GM13977 (cell line): ENCODE data around the gene STAT3.

Experiments
- DNase-seq: peaks from one replicate; pipeline ENCODE4 v3.0.0; 2012; ENCODE audit warnings: low spot score
- in situ Hi-C: fragments of 300-500 bp; cut with MboI; formaldehyde crosslinking; loops from one replicate; pipeline ENCODE4 v1.12.0; 2022; ENCODE audit warnings: low sequenced_read_pairs, low pct_unique_long_range_greater_than_20kb, mixed read lengths, inconsistent platforms; ENCODE audit not compliant: unreplicated experiment
- TF ChIP-seq, protein P1 (sequence below): IDR thresholded peaks from 2 replicates; pipeline ENCODE4 v1.5.1; 2012; ENCODE audit warnings: mild to moderate bottlenecking, control low read depth; ENCODE audit not compliant: insufficient read depth; ENCODE audit errors: extremely low read depth, missing control alignments

The STAT3 gene

DNA sequence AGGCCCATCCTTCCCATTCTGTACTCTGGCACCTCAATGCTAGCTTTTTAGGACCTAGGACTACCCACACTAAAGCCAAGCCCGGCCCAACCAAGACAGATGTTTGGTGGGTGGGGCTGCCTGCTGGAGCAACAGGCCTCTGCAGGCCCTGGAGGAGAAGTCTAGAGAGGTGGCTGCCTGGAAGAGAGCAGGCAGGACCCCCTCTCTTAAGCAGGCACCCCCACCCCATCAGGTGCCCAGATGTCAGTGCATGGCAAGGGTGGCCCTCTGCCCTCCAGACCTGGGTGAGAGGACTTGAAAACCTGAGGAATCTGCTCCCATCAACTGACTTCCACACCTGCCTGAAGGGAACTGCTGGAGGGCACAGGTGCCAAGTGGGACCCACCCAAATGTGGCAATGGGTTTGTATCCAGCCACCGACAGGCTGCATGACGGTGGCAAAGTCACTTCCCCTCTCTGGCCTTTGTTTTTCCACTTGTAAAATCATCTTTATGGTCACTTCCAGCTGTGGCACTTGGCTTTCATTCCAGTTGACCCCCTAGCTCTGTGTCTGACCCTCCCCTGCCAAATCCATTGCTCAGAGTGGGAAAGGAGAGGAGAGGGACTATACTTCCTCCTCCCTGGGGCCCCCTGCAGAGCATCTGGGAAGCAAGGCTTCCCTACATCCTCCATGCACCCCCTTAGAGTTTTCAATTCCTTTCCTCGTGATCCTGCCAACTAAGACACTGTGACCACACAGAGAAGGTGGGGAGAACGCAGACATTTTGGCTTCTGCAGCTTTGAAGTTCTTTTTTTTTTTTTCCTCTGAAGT lies 101.6 kb downstream of the STAT3 start:
- in situ Hi-C loops, result no loop called here
- TF ChIP-seq, protein P1, sequence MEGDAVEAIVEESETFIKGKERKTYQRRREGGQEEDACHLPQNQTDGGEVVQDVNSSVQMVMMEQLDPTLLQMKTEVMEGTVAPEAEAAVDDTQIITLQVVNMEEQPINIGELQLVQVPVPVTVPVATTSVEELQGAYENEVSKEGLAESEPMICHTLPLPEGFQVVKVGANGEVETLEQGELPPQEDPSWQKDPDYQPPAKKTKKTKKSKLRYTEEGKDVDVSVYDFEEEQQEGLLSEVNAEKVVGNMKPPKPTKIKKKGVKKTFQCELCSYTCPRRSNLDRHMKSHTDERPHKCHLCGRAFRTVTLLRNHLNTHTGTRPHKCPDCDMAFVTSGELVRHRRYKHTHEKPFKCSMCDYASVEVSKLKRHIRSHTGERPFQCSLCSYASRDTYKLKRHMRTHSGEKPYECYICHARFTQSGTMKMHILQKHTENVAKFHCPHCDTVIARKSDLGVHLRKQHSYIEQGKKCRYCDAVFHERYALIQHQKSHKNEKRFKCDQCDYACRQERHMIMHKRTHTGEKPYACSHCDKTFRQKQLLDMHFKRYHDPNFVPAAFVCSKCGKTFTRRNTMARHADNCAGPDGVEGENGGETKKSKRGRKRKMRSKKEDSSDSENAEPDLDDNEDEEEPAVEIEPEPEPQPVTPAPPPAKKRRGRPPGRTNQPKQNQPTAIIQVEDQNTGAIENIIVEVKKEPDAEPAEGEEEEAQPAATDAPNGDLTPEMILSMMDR, result no peak
- DNase-seq, result no peak

DNA sequence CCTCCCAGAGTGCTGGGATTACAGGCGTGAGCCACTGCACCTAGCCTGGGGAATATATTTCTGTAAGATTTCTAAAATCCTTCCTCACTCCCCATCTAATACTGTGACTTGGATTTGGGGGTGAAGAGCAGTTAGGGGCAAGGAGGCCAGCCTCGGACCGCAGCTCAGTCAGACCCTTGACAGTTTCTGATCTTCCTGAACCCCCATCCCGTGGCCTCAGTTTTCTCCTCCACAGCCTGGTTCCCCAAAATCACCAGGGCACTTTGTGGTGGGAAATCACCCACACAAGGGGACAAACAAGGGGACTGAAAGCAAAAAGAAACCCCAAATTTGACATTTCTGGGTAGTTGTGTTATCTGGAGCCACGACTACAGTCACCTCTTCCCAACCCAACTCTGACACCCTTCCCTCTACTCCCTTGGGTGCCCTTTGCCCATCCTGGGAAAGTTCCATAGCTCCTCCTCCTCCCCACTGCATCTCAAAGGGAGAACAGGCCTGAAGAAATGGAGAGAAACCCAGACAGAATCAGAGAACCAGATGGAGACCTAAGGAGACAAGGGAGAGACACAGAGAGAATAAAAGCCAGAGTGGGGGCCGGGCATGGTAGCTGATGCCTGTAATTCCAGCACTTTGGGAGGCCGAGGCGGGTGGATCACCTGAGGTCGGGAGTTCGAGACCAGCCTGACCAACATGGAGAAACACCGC lies 102.7 kb downstream of the STAT3 start:
- in situ Hi-C loops, result no loop called here
- TF ChIP-seq, protein P1, result no peak
- no peak for DNase-seq

DNA sequence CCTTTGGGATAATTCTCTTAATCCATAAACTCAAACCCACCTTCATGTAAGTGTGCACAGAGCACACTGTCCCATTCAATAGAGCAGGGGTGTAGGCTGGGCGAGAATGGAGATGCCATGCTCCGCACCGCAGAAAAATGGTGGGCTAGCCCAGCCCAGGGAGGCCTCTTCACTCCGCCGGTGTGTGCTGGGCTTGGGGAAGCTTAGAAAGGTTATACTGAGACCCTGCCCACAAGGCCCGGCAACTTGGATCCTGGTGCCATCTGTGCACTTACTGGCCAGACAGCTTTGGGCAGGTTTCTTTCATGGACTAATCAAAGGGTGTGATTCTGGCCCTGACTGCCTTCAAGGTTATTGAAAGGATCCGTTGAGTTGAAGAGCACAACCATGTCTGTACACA lies 103.7 kb downstream of the STAT3 start:
- in situ Hi-C loops, result no loop called here
- TF ChIP-seq, protein P1, result no peak
- no peak for DNase-seq

DNA sequence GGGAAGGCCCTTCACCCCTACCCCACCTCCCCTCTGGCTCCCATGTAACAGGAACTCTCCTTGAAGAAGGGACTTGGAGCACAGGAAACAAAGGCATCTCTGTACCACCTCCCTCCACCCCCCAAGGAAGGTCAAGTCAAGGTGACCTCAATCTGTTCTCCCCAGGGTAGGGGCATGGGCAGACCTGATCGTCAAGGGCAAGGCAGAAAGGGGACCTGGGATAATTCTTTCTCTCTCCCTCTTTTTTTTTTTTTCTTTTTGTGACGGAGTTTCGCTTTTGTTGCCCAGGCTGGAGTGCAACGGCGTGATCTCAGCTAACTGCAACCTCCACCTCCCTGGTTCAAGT lies 104.2 kb downstream of the STAT3 start:
- in situ Hi-C loops, result no loop called here
- TF ChIP-seq, protein P1, result no peak
- DNase-seq, result no peak

DNA sequence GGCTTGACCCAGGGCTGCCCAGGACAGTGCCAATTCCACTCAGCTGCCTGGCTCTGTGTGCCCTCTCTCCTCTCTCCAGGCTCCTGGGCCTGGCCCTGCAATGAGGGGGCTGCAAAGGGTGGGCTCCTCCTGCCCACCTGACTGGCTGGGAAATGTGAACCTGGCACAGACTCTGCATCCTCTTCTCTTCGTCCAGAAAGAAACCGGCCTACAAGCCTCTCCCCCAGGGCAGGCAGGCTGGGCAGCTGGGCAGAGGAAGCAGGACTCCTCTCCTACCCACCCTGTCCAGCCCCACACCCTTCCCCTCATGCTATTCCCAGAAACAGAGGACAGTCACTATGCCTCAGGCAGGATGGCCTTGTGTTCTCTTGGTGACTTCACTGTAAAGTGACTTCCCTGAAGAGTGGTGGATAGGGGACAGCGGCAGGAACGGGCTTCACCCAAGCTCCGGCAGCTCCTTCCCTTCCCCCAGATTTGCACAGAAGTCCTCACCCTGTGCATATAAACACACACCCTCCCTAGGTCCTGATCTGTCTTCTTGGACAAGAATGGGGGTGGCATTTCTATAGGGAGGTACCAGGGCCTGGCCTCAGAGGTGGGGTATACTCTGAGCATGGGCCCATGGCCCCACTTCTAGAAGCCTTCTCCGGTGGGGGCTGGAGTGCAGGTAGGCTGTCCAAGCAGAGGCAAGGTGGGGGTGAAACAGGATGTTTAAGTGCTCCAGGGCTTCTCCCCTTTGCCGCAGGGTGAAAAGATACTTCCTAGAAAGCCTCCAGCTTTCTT lies 104.8 kb downstream of the STAT3 start:
- in situ Hi-C loops, result no loop called here
- DNase-seq, result peak; percentile 4
- TF ChIP-seq, protein P1, result no peak

DNA sequence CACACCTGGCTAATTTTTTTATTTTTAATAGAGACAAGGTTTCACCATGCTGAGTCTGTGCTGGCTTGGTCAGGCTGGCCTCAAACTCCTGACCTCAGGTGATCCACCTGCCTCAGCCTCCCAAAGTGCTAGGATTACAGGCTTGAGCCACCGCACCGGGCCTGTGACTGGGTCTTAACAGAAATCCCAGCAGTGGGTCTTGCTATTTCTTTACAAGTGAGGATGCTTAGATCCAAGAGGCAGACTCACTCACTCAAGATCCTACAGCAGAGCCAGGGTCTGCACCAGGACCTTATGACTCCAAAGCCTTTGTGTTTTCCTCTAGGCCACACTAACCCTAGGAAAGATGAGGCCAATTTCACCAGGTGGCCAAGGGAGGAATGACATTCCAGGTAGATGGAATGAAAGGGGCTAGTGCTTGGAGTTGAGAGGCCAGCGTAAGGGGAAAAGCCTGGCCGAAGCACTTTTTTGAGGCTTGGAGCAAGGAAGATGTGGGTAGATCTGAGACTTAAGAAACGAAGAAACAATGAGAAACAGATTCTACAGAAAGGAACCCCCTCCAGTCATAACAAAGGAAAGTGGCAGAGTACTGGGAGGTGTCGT lies 105.7 kb downstream of the STAT3 start:
- in situ Hi-C loops, result no loop called here
- DNase-seq, result peak; percentile 3
- TF ChIP-seq, protein P1, result no peak
